Raji (cell line): ENCODE measurements around the gene GMPR.

ENCODE experiments used
- POLR2A ChIP-seq: IDR thresholded peaks from 2 replicates; pipeline ENCODE4 v1.6.1; 2011; ENCODE audit warnings: low read depth, low read length, control low read depth; ENCODE audit not compliant: insufficient read depth

GMPR gene

GRCh38 chr6:16305246-16305725 is 66.9 kb downstream of the GMPR start:
- TF ChIP-seq POLR2A: no peak

GRCh38 chr6:16305788-16306187 is 67.4 kb downstream of the GMPR start:
- no peak for TF ChIP-seq POLR2A

GRCh38 chr6:16306334-16306733 is 67.9 kb downstream of the GMPR start:
- no peak for TF ChIP-seq POLR2A

- no peak for TF ChIP-seq POLR2A
Observed at GRCh38 chr6:16311763-16312162, 73.4 kb downstream of the GMPR start.

DNA sequence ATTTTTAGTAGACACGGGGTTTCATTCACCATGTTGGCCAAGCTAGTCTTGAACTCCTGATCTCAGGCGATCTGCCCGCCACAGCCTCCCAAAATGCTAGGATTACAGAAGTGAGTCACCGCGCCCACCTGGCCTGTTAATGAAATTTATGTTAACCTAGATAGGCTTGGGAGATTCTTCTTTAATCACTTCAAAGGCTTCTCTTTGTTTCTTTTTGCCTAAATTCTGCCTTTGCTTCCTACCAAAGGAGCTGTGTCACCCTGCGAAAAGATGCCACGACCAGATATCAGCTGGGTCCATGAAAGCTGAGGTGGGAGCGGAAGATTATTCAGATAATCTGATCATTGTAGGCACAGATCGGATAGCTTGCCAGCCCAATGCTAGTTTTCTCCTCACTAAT is 75.3 kb downstream of the GMPR start:
- no peak for TF ChIP-seq POLR2A

DNA sequence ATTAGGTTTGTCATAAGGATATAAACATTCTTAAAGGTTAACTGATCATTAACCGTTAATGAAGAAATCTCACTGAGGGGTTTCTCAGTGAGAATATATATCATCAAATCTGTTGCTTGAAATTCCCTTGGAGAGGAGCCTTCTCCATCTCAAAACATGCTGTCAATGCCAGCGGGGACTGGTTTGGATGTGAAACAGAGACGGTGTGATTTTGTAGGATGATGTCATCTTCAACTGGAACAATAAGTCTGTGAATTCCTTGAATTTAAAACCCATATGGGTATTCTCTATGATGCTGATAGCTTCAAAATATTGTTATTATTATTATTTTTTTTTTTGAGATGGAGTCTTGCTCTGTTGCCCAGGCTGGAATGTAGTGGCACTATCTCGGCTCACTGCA is 75.9 kb downstream of the GMPR start:
- TF ChIP-seq POLR2A: no peak

- TF ChIP-seq POLR2A: no peak
Observed at GRCh38 chr6:16316741-16317251, 78.4 kb downstream of the GMPR start.

DNA sequence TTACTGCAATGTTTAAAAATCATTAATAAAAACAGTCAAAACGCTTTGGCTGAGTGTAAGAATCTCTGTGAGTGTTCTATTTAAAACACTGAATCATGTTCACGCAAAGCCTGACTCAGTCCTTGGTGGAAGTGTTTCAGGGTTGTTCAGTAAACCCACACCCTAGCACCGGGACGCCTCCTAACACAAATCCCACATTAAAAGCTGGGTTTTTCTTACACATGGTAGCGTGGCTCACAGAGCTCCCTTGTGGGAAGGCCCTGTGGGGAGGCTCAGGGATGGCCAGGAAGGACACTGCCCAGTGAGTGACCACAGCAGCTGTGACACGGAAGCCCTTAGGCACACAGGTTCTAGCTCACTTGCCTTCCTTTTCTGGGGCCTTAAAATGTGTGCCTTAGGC is 80.2 kb downstream of the GMPR start:
- TF ChIP-seq POLR2A: no peak

- TF ChIP-seq POLR2A: no peak
Observed at GRCh38 chr6:16318953-16319720, 80.8 kb downstream of the GMPR start.

GRCh38 chr6:16319813-16320532 is 81.6 kb downstream of the GMPR start:
- TF ChIP-seq POLR2A: no peak

DNA sequence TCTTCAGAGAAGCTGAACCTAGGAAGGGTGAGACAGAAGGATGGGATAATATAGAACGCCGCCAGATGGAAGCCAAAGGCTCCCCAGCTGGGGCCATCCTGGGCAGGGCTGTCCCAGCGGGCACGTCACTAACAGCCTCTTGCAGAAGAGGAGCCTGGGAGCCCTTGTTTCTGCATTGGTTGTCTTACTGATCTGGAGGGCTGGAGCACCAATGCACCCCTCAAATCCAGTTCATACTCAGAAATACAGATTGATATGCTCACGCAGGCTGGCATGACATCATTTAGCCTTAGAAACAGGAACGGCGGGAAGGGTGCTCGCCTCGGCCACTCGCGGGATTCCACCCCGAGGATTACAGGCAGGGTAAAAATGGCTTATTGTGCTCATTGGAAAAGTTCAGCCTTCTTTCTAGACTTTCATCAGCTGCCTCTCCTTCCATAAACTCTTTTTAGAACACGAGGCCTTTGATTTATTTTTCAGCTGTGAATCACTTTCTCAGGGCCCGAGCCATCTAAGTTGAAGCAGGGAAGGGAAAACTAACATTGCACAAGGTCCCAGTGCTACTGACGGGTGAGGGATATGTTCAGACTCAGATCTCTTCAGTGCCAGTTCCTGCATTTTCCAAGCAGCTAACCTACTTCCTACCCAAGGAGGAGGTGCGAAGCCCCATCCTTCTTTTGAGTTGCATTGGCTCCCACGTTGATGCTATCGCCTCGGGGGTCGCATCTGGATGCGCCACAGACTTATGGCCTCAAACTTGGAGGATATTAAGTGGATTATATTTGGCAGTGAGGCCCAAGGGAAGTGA is 82.3 kb downstream of the GMPR start:
- no peak for TF ChIP-seq POLR2A

DNA sequence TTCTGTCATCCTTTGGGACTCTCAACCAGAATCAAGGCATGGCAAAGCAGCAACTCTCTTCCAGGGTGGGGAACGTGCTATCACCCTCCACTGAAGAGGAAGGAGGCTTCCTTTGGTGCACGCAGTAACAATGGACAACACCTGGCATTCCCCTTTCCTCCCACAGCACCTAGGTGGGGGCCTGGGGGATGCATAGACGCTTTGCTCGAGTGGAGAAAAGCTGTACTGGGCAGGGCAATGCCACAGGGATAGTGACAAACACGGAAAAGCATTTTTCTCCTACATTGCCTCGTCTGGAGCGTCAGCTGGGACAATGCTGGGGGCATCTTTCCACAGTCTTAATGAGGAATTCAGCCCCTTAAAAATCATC is 82.9 kb downstream of the GMPR start:
- TF ChIP-seq POLR2A: no peak

DNA sequence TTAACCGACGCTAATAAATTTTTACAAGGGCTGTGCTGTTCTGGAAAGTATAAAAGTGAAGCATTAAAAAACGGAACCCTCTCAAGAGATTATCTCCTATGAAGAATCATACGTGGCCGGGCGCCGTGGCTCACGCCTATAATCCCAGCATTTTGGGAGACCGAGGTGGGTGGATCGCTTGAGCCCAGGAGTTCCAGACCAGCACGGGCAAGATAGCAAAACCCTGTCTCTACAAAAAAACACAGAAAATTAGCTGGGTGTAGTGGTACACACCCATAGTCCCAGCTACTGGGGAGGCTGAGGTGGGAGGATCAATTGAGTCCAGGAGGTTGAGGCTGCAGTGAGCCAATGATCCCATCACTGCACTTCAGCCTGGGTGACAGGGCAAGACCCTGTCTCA is 83.4 kb downstream of the GMPR start:
- no peak for TF ChIP-seq POLR2A

DNA sequence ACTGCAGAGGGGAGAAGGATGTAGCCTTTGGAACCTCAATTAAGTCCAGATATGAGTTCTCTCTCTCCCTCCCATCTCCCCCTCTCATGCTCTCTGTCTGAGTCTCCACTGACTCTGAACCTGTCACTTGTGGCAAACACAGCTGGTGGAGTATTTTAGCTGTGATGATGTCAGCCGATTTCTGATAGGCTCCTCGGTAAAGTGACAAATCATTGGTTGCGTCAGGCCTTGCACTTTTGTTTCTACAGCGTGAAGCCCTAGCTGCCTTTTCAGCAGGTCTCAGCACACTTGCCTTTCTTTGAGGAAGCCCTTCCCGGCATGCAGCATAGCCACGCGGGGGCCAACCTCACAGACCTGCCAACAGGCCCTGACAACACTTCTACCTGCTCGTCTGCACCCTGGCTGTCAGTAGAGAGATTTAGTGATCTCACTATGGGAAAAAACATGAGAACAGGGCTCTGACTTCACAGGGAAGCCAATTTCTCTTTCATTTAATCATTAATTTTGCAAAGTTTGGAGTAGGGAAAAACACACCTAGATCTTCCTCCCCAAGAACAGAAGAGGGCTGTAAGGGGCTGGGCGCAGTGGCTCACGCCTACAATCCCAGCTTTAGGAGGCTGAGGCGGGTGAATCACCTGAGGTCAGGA is 84.4 kb downstream of the GMPR start:
- peak; percentile 71 for TF ChIP-seq POLR2A

GRCh38 chr6:16324184-16324583 is 85.8 kb downstream of the GMPR start:
- TF ChIP-seq POLR2A: no peak

GRCh38 chr6:16324606-16325225 is 86.3 kb downstream of the GMPR start:
- no peak for TF ChIP-seq POLR2A
